Activated B cell treated with CpG ODN at 0.5 μM for 24 hours (primary cell): Measurements from ENCODE around the gene SH3RF1. TPM values are rescaled to one million over a fixed set of nuclear protein-coding genes. Genes with fewer than 3 reads are reported as not detected.
"Not testable (repeated sequence)": the region's sequence is repeated elsewhere in the genome, so short reads cannot be mapped to it uniquely, and the experiment has no call there.

ENCODE experiments used
- ATAC-seq: fragments of 200-7000 bp; cut with Tn5 transposase; one replicate; pipeline ENCODE4 v1.10.0; 2021; ENCODE audit warnings: low read depth, mild to moderate bottlenecking, moderate library complexity
- CTCF ChIA-PET: fragments of 350-600 bp; sonication (Branson Sonifier 250); formaldehyde crosslinking; loops from one replicate; lab custom pipeline; 2021; ENCODE audit warnings: antibody characterized with exemption; lab: Charles Lee
- POLR2A ChIA-PET: fragments of 350-600 bp; sonication (Branson Sonifier 250); formaldehyde crosslinking; loops from one replicate; lab custom pipeline; 2021; ENCODE audit warnings: antibody characterized with exemption; lab: Charles Lee
- DNase-seq: peaks from one replicate; pipeline ENCODE4 v3.0.0; 2022
- H3K27ac Mint-ChIP-seq: one replicate; pipeline ENCODE4 v1.8.0; 2020; ENCODE audit warnings: mixed read lengths
- H3K27me3 Mint-ChIP-seq: one replicate; pipeline ENCODE4 v1.8.0; 2021; ENCODE audit warnings: mixed read lengths
- H3K36me3 Mint-ChIP-seq: one replicate; pipeline ENCODE4 v1.8.0; 2021; ENCODE audit warnings: low read depth, mixed read lengths
- H3K4me1 Mint-ChIP-seq: one replicate; pipeline ENCODE4 v1.8.0; 2021; ENCODE audit warnings: mixed read lengths
- H3K4me3 Mint-ChIP-seq: one replicate; pipeline ENCODE4 v1.8.0; 2020; ENCODE audit warnings: mild to moderate bottlenecking, mixed read lengths
- H3K9me3 Mint-ChIP-seq: one replicate; pipeline ENCODE4 v1.8.0; 2020; ENCODE audit warnings: mixed read lengths
- CTCF ChIP-seq: fragments of 200-600 bp; IDR thresholded peaks from one replicate; pipeline ENCODE4 v1.8.0; 2022; ENCODE audit warnings: antibody characterized with exemption, mild to moderate bottlenecking
- intact Hi-C: fragments of 100-400 bp; cut with micrococcal nuclease; formaldehyde crosslinking; loops from one replicate; pipeline ENCODE4 v1.15.1; 2024
- total RNA-seq: library from RNA; stranded (reverse); gene quantifications from 2 replicates; pipeline ENCODE4 v1.2.3, GENCODE V29; 2022

Gene SH3RF1
- total RNA-seq, 1 donor from 2014 or later = 7.1 TPM

DNA sequence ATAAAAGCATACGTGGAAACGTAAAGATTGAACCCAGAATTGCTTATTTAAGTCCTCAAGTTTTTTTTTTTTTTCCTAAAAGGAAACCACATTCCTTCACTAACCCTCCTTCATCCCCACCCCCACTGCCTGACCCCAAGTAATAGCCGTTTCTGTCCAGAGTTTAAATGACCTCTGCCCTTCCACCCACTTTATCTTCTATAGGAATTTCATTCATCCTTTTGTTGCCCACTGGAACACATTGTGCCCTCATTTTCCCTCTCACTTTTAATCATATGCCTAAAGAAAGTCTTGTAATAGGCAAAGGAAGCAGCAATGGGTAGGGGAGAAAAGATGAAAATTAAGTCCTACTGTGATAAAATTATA, 62.7 kb downstream of the SH3RF1 start:
- Mint-ChIP-seq H3K9me3 (peaks cover 5% of the 10 kb centered on the region), H3K27me3 (no peaks in the 10 kb centered on the region), H3K27ac (no peak overlapping the region), H3K36me3 (peaks cover 1% of the 10 kb centered on the region), H3K4me3 (no peak overlapping the region), H3K4me1 (peaks cover 38% of the 10 kb centered on the region)
- DNase-seq (no peak), ATAC-seq (no peak)
- intact Hi-C loops = no loop called here
- POLR2A ChIA-PET = no interaction called here
- CTCF ChIA-PET = no interaction called here
- no peak for TF ChIP-seq CTCF

GRCh38 chr4:169207436-169208089, 63.2 kb downstream of the SH3RF1 start:
- ATAC-seq = no peak
- POLR2A ChIA-PET = no interaction called here

GRCh38 chr4:169205744-169206080, 65.0 kb downstream of the SH3RF1 start:
- POLR2A ChIA-PET = no interaction called here
- no peak for ATAC-seq
- no peaks in the 10 kb centered on the region for H3K27me3 Mint-ChIP-seq
- H3K4me3 Mint-ChIP-seq = no peak overlapping the region
- peaks cover 34% of the 10 kb centered on the region for H3K4me1 Mint-ChIP-seq
- CTCF ChIA-PET = no interaction called here
- no peak for DNase-seq
- no peaks in the 10 kb centered on the region for H3K36me3 Mint-ChIP-seq
- peaks cover 3% of the 10 kb centered on the region for H3K9me3 Mint-ChIP-seq
- intact Hi-C loops = no loop called here
- TF ChIP-seq CTCF = no peak
- no peak overlapping the region for H3K27ac Mint-ChIP-seq

More at GRCh38 chr4:169207436-169208089, 63.2 kb downstream of the SH3RF1 start:
- H3K9me3 Mint-ChIP-seq = peaks cover 5% of the 10 kb centered on the region
- no peak overlapping the region for H3K4me3 Mint-ChIP-seq
- DNase-seq = no peak
- no peak overlapping the region for H3K27ac Mint-ChIP-seq
- peaks cover 36% of the 10 kb centered on the region for H3K4me1 Mint-ChIP-seq
- H3K27me3 Mint-ChIP-seq = no peaks in the 10 kb centered on the region
- CTCF ChIA-PET = no interaction called here
- no peaks in the 10 kb centered on the region for H3K36me3 Mint-ChIP-seq
- no peak for TF ChIP-seq CTCF
- intact Hi-C loops = no loop called here

GRCh38 chr4:169205075-169205743, 65.5 kb downstream of the SH3RF1 start:
- H3K27ac Mint-ChIP-seq = no peak overlapping the region
- H3K4me1 Mint-ChIP-seq = peaks cover 30% of the 10 kb centered on the region
- no peaks in the 10 kb centered on the region for H3K36me3 Mint-ChIP-seq
- CTCF ChIA-PET = no interaction called here
- POLR2A ChIA-PET = no interaction called here
- peaks cover 3% of the 10 kb centered on the region for H3K9me3 Mint-ChIP-seq
- intact Hi-C loops = no loop called here
- ATAC-seq (no peak), DNase-seq (no peak)
- TF ChIP-seq CTCF = no peak
- no peak overlapping the region for H3K4me3 Mint-ChIP-seq
- no peaks in the 10 kb centered on the region for H3K27me3 Mint-ChIP-seq

DNA sequence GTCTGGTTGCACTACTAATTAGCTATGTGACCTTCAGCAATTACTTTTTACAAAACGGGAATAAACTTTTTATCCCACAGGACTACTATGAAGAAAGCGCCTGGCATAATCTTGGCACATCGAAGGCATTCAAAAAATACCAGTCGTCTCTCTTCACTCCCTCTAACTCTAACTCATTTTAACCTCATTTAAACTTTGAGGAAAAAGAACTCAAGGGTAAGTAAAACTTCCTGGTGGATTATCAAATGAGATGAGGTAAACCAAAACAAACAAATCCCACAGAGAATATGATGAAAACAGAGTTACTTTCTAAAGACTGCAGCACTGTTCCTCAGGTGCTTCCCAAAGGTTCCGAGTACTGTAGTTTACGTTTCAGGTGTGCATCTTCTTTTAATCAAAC, 66.9 kb downstream of the SH3RF1 start:
- intact Hi-C loops = no loop called here
- DNase-seq = no peak
- Mint-ChIP-seq H3K27ac (no peak overlapping the region), H3K36me3 (no peaks in the 10 kb centered on the region), H3K4me1 (peaks cover 17% of the 10 kb centered on the region), H3K27me3 (no peaks in the 10 kb centered on the region), H3K4me3 (no peak overlapping the region), H3K9me3 (no peaks in the 10 kb centered on the region)
- no peak for TF ChIP-seq CTCF
- ATAC-seq = no peak
- ChIA-PET CTCF (no interaction called here), POLR2A (no interaction called here)

- ATAC-seq, intact Hi-C loops: not testable (repeated sequence)
Measured at GRCh38 chr4:169203278-169203677, 67.5 kb downstream of the SH3RF1 start.

More at GRCh38 chr4:169203278-169203677, 67.5 kb downstream of the SH3RF1 start:
- H3K27ac Mint-ChIP-seq, H3K4me3 Mint-ChIP-seq, CTCF ChIA-PET, POLR2A ChIA-PET, H3K36me3 Mint-ChIP-seq, H3K27me3 Mint-ChIP-seq, H3K9me3 Mint-ChIP-seq, DNase-seq: not testable (repeated sequence)
- H3K4me1 Mint-ChIP-seq = peaks cover 13% of the 10 kb centered on the region
